Articular chondrocyte of knee joint (primary cell): ENCODE measurements around the gene EFNB3. TPM values are rescaled to one million over a fixed set of nuclear protein-coding genes. Genes with fewer than 3 reads are reported as not detected.

Experiments
- total RNA-seq: library from RNA; depleted of rRNA; stranded (reverse); fragments of >200 nt; gene quantifications from 2 replicates; pipeline ENCODE4 v1.2.3, GENCODE V29; 2012

EFNB3 gene, protein sequence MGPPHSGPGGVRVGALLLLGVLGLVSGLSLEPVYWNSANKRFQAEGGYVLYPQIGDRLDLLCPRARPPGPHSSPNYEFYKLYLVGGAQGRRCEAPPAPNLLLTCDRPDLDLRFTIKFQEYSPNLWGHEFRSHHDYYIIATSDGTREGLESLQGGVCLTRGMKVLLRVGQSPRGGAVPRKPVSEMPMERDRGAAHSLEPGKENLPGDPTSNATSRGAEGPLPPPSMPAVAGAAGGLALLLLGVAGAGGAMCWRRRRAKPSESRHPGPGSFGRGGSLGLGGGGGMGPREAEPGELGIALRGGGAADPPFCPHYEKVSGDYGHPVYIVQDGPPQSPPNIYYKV
- total RNA-seq = 0.54 and 0.91 TPM in 2 replicates

DNA sequence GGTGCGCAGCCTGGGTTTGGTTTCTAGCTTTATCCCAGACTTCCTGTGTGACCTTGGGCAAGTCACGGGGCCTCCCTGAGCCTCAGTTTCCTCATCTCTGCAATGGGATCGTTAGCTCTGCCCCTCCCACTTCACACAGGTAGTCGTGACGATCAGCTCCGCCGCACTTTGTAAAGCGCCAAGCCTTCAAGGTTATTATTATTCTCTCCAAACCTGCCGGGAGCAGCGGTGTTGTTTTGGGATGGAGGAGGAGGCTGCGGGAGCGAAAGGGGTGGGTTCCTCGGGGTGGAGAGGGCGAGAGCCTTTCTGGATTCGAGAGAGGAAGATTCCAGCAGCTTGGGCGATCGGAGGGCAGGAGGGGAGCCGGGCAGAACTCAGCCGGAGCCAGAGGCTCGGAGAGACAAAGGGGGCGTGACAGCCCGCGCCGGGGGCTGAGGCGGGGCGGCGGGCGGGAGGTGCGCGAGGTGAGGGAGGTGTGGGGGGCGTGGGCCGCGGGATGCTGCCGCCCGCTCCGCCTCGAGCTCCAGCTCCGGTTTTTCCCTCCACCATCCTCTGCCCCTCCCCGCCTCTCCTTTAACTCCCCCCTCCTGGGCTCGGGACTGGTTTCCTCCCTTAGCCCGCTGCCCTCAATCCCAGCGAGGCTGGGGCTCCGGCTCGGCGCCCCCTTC is at the start of gene EFNB3:
EFNB3 (plus strand) TSS at position 602 of the 668 bp plus-strand sequence. CDS start 397 bp downstream, outside the sequence.

DNA sequence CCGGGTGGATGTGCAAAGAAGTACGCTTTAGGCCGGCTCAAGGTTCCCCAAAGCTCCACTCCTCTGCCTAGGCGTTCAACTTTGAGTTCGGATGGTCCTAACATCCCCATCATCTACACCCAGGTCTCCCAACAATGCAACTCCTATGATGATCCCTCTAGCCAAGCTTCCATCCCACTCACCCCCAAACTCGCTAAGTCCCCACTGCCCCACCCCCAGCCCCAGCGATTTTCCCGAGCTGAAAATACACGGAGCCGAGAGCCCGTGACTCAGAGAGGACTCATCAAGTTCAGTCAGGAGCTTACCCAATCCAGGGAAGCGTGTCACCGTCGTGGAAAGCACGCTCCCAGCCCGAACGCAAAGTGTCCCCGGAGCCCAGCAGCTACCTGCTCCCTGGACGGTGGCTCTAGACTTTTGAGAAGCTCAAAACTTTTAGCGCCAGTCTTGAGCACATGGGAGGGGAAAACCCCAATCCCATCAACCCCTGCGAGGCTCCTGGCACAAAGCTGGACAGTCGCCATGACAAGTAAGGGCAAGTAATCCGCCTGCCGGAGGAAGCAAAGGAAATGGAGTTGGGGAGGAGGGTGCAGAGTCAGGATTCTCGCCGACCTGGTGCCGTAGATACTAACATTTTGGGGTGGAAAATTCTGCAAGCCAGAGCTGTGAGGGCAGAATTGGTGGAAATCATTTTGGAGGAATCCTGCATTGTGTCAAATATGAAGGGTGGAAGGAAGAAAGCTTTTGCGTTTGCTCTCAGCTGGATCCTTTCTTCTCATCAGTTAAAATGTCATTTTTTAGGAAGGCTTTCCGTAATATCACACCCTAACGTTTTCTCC is 17.7 kb upstream of the EFNB3 start, which contains the start of gene TP53:
TP53 (minus strand) TSS at position 419 of the 836 bp plus-strand sequence. CDS start 10,896 bp downstream, outside the sequence.

DNA sequence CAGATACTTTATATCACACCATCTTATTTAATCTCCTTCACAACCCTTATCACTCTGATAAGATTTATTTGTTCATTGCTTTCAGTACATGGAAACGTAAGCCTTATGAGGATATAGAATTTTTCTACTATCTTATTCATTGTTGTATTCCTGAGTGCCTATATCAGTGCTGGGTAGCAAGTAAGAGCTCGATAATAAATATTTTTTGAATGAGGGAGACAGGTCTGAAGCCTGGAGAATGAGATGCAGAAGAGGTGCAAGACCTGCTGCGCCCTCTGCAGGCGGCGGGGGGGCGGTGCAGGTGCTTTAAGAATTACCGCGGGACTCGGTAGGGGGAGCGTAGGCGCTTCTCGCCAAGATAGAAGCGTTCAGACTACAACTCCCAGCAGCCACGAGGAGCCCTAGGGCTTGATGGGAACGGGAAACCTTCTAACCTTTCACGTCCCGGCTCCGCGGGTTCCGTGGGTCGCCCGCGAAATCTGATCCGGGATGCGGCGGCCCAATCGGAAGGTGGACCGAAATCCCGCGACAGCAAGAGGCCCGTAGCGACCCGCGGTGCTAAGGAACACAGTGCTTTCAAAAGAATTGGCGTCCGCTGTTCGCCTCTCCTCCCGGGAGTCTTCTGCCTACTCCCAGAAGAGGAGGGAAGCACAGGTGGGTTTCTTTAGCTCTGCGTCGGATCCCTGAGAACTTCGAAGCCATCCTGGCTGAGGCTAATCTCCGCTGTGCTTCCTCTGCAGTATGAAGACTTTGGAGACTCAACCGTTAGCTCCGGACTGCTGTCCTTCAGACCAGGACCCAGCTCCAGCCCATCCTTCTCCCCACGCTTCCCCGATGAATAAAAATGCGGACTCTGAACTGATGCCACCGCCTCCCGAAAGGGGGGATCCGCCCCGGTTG is 16.8 kb upstream of the EFNB3 start, which contains the start of gene WRAP53:
WRAP53 (plus strand) TSS at position 570 of the 900 bp plus-strand sequence; CDS start at position 742, 172 bp downstream.

DNA sequence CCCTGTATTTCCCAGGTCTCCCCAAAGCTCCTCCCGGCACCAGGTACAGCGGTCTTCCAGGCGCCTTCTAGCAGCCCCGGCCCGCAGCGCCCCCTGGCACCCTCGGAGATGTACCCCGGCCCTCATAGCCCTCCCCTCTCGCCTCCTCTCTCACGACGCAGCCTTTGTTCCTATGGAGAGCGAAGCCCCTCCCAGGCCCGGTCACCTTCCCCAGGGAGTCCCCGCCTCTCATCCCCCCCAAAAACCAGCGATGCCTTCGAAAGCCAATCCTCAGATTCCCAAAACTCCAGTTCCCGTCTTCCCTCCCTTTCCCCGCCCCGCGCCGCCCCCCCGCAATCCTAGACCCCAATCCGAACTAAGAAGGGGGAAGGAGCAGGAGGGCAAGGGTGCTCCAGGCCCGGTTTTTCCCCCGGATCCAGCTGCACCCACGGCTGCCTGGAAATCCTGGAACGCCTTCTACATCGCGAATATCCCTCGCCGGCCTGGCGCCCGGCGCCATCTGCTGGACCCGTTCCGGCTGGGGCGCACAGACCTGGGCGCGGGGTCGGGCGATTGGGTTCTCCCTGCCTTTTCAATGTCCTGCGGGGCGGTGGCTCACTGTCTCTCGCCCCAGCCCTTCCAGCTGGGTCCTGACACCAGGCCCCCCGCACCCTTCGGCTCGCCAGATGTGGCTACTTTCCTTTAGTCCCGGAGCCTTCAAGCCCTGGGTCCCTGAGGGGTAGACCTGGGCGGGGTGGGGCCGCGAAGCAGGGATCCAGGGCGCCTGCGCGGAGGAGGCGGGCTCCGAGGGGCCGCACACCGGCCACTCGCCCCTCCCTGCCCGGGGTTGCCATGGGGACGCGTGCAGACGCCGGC is 12.1 kb downstream of the EFNB3 start, which contains the start of gene DNAH2:
DNAH2 (plus strand) TSS at position 844 of the 855 bp plus-strand sequence. CDS start 1,991 bp downstream, outside the sequence.

Other genes with a start within 250 kb of the EFNB3 start
- gene ZBTB4, start 225.6 kb upstream of the EFNB3 start, total RNA-seq = 40.2 and 41.4 TPM in 2 replicates
- not detected in 2 replicates for gene SLC35G6, start 223.8 kb upstream of the EFNB3 start, total RNA-seq
- gene POLR2A, start 220.8 kb upstream of the EFNB3 start, total RNA-seq = 85.8 and 100.0 TPM in 2 replicates
- gene TNFSF12, start 156.1 kb upstream of the EFNB3 start, total RNA-seq = 11.6 and 16.1 TPM in 2 replicates
- 4.5 and 5.0 TPM in 2 replicates for gene TNFSF13, start 146.5 kb upstream of the EFNB3 start, total RNA-seq
- gene SENP3, start 143.3 kb upstream of the EFNB3 start, total RNA-seq = 46.4 and 48.1 TPM in 2 replicates
- gene CD68, start 125.6 kb upstream of the EFNB3 start, total RNA-seq = 102 and 116 TPM in 2 replicates
- gene MPDU1, start 121.3 kb upstream of the EFNB3 start, total RNA-seq = 93.2 and 97.4 TPM in 2 replicates
- 0.11 and 0.26 TPM in 2 replicates for gene SOX15, start 115.1 kb upstream of the EFNB3 start, total RNA-seq
- gene FXR2, start 90.3 kb upstream of the EFNB3 start, total RNA-seq = 26.9 and 28.2 TPM in 2 replicates
- gene SAT2, start 77.4 kb upstream of the EFNB3 start, total RNA-seq = 41.3 and 41.4 TPM in 2 replicates
- gene SHBG, start 75.1 kb upstream of the EFNB3 start, total RNA-seq = 1.3 TPM in 1 of 2 replicates, not detected in the other
- not detected in 2 replicates for gene ATP1B2, start 54.3 kb upstream of the EFNB3 start, total RNA-seq
- gene TP53, start 17.7 kb upstream of the EFNB3 start, total RNA-seq = 40.6 and 40.8 TPM in 2 replicates
- gene WRAP53, start 16.7 kb upstream of the EFNB3 start, total RNA-seq = 4.1 and 4.4 TPM in 2 replicates
- 0.11 and 0.13 TPM in 2 replicates for gene DNAH2, start 12.5 kb downstream of the EFNB3 start, total RNA-seq
- gene KDM6B, start 129.0 kb downstream of the EFNB3 start, total RNA-seq = 3.1 and 5.7 TPM in 2 replicates
- gene TMEM88, start 149.9 kb downstream of the EFNB3 start, total RNA-seq = 0.39 and 1.2 TPM in 2 replicates
- 32.9 and 34.7 TPM in 2 replicates for gene NAA38, start 152.4 kb downstream of the EFNB3 start, total RNA-seq
- 10.2 and 13.1 TPM in 2 replicates for gene CYB5D1, start 152.8 kb downstream of the EFNB3 start, total RNA-seq
- gene CHD3, start 183.6 kb downstream of the EFNB3 start, total RNA-seq = 80.5 and 94.1 TPM in 2 replicates
- 2.3 and 3.0 TPM in 2 replicates for gene RNF227, start 211.1 kb downstream of the EFNB3 start, total RNA-seq
- 0.22 and 0.52 TPM in 2 replicates for gene KCNAB3, start 224.7 kb downstream of the EFNB3 start, total RNA-seq
- gene TRAPPC1, start 226.7 kb downstream of the EFNB3 start, total RNA-seq = 39.6 and 43.9 TPM in 2 replicates
- 23.1 and 24.4 TPM in 2 replicates for gene CNTROB, start 227.0 kb downstream of the EFNB3 start, total RNA-seq